ENCODE measurements around the gene GLOD5. TPM values are rescaled to one million over a fixed set of nuclear protein-coding genes. Genes with fewer than 3 reads are reported as not detected.

GLOD5 gene
- total and polyA plus RNA-seq, 8 donors = 0.84 to 2.5 (median 1.6) TPM

GRCh38 chrX:48786341-48786800 lies 24.8 kb downstream of the GLOD5 start, which contains the start of gene GATA1:
Gene GATA1, plus strand, starts transcription at chrX:48786590. Its CDS starts 4,520 bp downstream, at chrX:48791110.
- ATAC-seq (no peak), DNase-seq (no peak)
- Histone ChIP-seq H3K4me3 (no peak within 1 kb of the TSS), H3K36me3 (no peaks in the 10 kb centered on the region), H3K27ac (no peak within 1 kb of the TSS), H3K27me3 (no peaks in the 10 kb centered on the region), H3K4me1 (no peaks in the 10 kb centered on the region), H3K9me3 (no peaks in the 10 kb centered on the region)
- TF ChIP-seq CTCF (IDR thresholded peaks at IDR 0.05) = no peak
- intact Hi-C loops (cut with DNase I) = no loop called here

- no peaks in the 10 kb centered on the region for H3K27me3 ChIP-seq
- ATAC-seq (no peak), DNase-seq (no peak)
- no peak overlapping the region for H3K4me3 ChIP-seq
- no peaks in the 10 kb centered on the region for H3K4me1 ChIP-seq
- H3K27ac ChIP-seq = no peak overlapping the region
- H3K36me3 ChIP-seq = no peaks in the 10 kb centered on the region
- no peak for TF ChIP-seq CTCF (IDR thresholded peaks at IDR 0.05)
- no peaks in the 10 kb centered on the region for H3K9me3 ChIP-seq
- intact Hi-C loops (cut with DNase I) = no loop called here
Measured at GRCh38 chrX:48786825-48787504, 25.4 kb downstream of the GLOD5 start.

GRCh38 chrX:48787505-48788443 lies 26.2 kb downstream of the GLOD5 start:
- TF ChIP-seq CTCF (IDR thresholded peaks at IDR 0.05) = no peak
- Histone ChIP-seq H3K27ac (no peak overlapping the region), H3K27me3 (no peaks in the 10 kb centered on the region), H3K4me1 (no peaks in the 10 kb centered on the region), H3K4me3 (no peak overlapping the region), H3K36me3 (no peaks in the 10 kb centered on the region), H3K9me3 (no peaks in the 10 kb centered on the region)
- intact Hi-C loops (cut with DNase I) = no loop called here
- no peak for DNase-seq
- no peak for ATAC-seq

GRCh38 chrX:48789366-48790220 lies 28.0 kb downstream of the GLOD5 start:
- intact Hi-C loops (cut with DNase I) = no loop called here
- DNase-seq (no peak), ATAC-seq (no peak)
- no peaks in the 10 kb centered on the region for H3K9me3 ChIP-seq
- TF ChIP-seq CTCF (IDR thresholded peaks at IDR 0.05) = no peak
- no peaks in the 10 kb centered on the region for H3K36me3 ChIP-seq
- H3K27ac ChIP-seq = no peak overlapping the region
- H3K4me1 ChIP-seq = no peaks in the 10 kb centered on the region
- no peak overlapping the region for H3K4me3 ChIP-seq
- no peaks in the 10 kb centered on the region for H3K27me3 ChIP-seq

All from left lung (tissue), 10 donors.